SHP77 treated with DMSO at 0.1 percent for 48 hours (cell line): ENCODE measurements around the gene ERVK3-1.
"Not testable (repeated sequence)": the region's sequence is repeated elsewhere in the genome, so short reads cannot be mapped to it uniquely, and the experiment has no call there.

Experiments
- DNase-seq: peaks from one replicate; lab custom pipeline; 2025; lab: John Stamatoyannopoulos, UW

ERVK3-1 gene

DNA sequence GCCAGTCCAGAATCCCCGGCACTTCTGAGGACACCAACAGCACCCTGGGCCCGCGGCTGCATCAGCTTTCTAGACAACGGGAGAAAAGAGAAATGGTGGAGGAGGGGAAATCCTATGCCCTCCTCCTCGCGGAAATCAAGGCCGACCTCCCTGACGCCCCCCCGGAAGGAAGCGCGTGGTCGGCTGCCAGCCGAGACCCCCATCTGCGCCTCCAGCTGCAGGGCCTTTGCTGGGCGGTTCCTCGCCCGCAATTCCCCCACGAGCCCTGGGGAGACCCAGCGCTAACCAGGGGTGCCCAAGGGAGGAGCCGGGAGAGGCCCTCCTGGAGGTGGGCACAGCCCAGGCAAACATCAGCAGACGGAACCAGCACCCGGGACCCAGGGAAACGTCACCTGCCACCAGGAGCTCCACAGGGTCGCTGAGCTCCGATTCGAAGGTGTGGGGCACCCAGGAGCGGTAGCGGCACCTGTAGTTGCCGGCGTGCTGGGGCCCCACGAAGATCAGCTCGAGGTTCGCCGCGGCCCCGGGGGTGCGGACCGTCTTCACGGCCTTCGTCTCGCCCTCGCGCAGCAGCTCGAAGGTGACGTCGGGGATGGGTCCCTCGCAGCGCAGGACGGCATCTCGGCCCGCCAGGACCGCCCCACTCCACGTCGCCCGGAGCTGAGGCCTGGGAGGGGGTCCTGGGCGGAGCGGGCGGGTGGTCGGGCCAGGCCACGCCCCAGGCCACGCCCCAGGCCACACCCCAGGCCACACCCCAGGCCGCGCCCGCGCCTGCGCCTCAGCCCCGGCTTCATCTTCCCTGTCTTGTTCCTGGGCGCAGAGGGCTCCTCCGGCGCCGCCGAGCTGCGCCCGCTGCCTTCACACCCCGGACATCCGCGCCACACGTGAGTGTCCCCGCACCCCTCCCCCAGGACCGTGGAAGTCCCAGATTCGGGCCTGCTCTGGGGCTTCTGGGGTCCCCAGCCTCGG, 42.1 kb downstream of the ERVK3-1 start:
- DNase-seq = no peak

GRCh38 chr19:58348080-58348479, 42.9 kb downstream of the ERVK3-1 start:
- not testable (repeated sequence) for DNase-seq

DNA sequence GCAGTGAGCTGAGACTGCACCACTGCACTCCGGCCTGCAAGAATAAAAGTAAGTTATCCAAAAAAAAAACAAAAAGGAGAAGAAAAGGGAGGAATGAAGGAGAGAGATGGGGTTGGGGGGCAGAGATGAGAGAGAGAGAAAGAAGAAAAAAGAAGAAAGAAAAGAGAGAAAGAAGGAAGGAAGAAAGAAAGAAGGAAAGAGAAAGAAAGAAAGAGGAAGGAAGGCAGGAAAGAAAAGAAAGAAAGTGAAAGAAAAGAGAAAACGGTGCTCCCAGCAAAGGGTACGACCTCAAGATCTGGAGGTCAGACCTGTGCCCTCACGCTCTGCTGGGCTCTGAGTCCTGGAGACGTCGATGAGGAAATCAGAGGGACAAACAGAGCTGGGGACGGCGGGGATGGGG, 44.4 kb downstream of the ERVK3-1 start:
- DNase-seq = no peak

- no peak for DNase-seq
Measured at GRCh38 chr19:58350001-58350861, 45.1 kb downstream of the ERVK3-1 start.

- DNase-seq = no peak
Measured at GRCh38 chr19:58350871-58351557, 45.8 kb downstream of the ERVK3-1 start.

DNA sequence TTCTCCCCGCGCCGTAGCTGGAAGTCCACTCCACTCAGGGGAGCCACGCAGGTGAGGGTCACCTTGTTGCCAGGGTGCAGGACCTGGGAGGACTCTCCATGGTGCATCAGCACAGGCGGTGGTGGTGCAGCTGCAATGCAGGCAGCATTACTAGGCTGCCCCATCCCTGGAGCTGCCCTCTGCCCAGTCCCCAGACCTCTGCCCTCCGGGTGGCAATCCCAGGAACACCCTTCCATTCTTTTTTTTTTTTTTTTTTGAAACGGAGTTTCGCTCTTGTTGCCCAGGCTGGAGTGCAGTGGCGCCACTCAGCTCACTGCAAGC, 46.3 kb downstream of the ERVK3-1 start:
- no peak for DNase-seq

DNA sequence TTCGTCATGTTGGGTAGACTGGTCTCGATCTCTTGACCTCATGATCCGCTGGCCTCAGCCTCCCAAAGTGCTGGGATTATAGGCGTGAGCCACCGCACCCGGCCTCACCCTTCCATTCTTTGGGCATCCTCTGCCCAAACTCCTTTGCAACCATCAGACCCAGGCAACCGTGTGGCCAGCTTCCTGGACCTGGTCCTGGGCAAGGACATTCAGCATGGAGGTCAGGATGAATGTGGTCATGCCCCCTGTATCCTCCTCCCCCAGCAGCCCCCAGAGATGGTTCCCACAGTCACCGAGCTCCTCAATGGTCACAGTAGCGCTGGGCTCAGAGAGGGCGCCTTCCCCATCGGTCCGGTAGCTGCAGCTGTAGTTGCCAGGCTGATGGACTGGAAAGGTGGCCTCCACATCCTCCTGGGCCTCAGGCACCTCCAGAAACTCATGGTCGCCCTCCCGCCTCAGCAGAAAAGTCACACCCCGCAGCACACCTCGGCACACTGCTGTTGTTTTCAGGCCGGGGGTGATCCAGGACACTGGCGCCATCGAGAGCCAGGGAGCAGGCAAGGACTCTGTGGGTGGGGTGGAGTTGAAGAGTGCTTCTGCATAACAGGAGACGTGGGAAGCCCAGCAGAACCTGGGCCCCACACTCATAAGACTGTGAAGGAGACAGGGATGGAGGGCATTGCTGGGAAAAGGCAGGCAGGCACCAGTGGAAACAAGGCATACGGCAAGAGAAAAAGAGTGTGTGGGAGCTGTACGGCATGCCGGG, 47.0 kb downstream of the ERVK3-1 start:
- no peak for DNase-seq

- DNase-seq = no peak
Measured at GRCh38 chr19:58352760-58353671, 47.8 kb downstream of the ERVK3-1 start, which contains the start of gene A1BG. A1BG (minus strand) TSS chr19:58353492; CDS start chr19:58353437, 55 bp downstream.

- no peak for DNase-seq
Measured at GRCh38 chr19:58353717-58354477, 48.7 kb downstream of the ERVK3-1 start.

DNA sequence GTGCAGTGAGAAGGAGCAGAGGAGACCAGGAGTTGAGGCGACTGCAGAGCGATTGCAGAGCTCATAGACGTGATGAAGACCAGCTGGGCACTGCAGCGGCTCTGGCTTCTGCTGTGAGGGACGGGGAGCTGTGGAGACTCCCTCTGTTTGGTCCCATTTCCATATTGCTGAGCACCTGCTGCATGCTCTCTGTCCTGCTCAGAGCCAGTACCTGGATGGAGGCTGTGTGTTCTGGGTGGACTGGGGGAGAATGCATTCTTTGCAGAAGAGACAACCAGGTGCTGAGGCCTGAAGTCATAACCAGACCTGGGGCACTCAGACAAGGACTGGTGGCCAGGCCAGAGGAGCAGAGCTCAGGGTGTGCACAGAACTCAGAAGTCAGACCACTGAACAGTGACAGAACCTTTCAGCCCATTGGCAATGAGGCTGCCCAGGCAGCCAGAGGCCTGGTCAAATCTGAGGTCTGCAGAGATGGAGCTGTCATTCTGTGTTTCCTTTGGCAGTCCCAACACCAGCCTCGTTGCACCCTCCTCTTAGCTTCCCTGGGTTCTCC, 49.4 kb downstream of the ERVK3-1 start:
- no peak for DNase-seq

DNA sequence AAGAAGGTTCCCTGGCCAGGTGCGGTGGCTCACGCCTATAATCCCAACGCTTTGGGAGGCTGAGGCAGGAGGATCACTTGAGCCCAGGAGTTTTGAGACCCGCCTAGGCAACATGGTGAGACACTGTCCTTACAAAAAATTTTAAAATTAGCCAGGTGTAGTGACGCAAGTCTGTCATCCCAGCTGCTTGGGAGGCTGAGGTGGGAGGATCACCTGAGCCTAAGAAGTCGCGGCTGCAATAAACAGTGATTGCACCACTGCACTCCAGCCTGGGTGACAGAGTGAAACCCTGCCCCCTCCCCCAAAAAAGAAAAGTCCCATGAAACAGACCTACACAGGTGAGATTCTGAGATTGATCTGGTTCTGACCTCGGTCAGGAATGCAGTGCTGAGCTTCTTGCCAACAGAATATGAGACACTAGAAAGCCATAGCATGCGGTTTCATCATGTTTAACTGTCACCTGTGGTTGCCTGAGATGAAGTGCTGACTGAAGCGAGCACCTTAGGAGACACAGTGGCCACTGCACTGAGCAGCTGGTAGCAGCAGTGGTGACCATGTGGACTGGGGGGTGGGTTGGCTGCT, 50.1 kb downstream of the ERVK3-1 start:
- no peak for DNase-seq

DNA sequence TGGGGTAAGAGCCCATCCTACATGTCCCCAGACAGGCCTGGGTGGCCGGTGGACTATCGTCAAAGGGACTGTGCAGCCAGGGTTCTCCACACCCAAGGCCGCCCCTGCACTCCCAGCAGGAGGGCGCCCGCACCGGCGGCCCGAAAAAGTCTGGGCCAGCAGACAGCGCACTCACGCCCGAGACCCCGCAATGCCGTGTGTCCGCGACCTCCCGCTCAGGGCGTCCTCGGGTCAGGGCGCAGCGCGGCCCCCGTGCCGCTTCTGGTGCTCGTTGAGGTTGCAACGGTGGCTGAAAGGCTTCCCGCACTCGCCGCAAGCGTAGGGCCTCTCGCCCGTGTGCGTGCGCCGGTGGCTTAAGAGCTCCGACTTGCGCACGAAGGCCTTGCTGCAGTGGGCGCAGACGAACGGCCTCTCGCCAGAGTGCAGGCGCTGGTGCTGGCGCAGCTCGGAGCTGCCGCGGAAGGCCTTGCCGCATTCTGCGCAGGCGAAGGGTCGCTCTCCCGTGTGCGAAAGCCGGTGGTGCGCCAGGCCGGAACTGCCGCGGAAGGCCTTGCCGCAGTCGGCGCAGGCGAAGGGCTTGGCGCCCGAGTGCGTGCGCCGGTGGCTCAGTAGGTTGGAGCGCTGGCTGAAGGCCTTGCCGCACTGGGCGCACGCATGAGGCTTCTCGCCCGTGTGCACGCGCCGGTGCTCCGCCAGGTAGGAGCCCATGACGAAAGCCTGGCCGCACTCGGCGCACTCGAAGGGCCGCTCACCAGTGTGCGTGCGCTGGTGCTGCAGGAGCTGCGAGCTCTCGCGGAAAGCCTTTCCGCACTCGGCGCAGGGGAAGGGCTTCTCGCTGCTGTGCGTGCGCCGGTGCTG, 51.0 kb downstream of the ERVK3-1 start:
- no peak for DNase-seq

GRCh38 chr19:58356766-58357480, 51.7 kb downstream of the ERVK3-1 start:
- DNase-seq = no peak

DNA sequence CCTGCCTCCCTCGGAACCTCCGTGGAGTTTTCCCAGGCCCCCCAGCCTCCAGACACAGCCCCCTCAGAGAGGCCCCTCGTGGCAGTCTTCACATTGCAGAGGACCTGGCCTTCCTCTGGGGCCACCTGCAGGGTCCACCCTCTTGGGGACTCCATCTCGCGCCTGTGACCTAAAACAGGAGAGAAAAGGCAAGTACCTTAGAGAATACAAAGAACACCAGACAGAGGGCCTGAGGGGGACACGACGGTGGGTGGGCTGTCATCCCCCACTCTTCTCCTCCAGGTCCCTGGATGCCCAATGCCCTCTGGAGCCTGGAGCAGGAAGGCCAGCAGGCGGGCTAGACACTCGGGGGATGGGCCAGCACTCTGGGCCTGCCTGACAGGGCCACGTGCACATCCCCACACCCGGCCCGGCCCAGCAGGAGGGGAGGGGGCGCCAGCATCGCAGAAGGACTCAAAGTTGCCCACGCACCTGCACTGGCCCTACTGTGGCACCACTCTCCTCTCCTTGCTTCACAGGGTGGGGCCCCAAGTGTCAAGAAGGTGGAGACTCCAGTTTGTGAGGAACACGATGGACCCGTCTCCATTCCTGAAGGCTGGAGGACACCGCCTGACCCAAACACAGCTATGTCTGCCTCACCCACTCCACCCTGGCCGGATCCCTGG, 52.4 kb downstream of the ERVK3-1 start:
- DNase-seq = no peak

DNA sequence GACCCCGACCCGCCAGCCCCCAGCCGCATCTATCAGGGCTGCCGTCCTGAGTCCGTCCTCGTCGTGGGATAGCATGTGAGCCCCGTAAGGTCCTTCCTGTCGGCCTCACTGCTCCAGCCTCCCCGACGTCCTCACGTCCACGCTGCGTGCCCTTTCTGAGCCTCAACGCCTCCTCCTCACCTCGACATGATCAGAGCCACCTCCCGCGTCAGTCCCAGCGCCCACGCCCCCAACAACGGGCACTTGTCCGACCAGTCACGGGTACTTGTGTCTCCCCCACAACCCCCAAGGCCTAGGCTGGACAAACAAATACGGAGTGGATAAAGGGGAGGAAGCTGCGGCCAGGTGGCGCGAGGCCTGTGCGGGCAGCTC, 56.7 kb downstream of the ERVK3-1 start:
- no peak for DNase-seq

GRCh38 chr19:58362272-58362994, 57.3 kb downstream of the ERVK3-1 start, which contains the start of gene ZNF497:
ZNF497 (minus strand) TSS chr19:58362751; CDS start chr19:58357635, 5,116 bp downstream.
- peak; percentile 85 for DNase-seq
